Chondrocyte (in vitro differentiated cells): ENCODE results near the gene SKAP1. TPM values are rescaled to one million over a fixed set of nuclear protein-coding genes. Genes with fewer than 3 reads are reported as not detected.
"Not testable (repeated sequence)": the region's sequence is repeated elsewhere in the genome, so short reads cannot be mapped to it uniquely, and the experiment has no call there.

Experiments used
- DNase-seq: peaks from one replicate; pipeline ENCODE4 v3.0.0; 2021; ENCODE audit warnings: mixed read lengths, low spot score
- H3K27ac Mint-ChIP-seq: one replicate; pipeline ENCODE4 v1.8.0; 2021; ENCODE audit warnings: mild to moderate bottlenecking, moderate library complexity, mixed read lengths; ENCODE audit not compliant: unreplicated experiment
- H3K27me3 Mint-ChIP-seq: 2 replicates; pipeline ENCODE4 v1.8.0; 2021; ENCODE audit warnings: low read depth, mixed read lengths
- H3K36me3 Mint-ChIP-seq: 2 replicates; pipeline ENCODE4 v1.8.0; 2021; ENCODE audit warnings: low read depth, mixed read lengths
- H3K4me1 Mint-ChIP-seq: 2 replicates; pipeline ENCODE4 v1.8.0; 2021; ENCODE audit warnings: low read depth, mild to moderate bottlenecking, mixed read lengths
- H3K4me3 Mint-ChIP-seq: one replicate; pipeline ENCODE4 v1.8.0; 2021; ENCODE audit warnings: mild to moderate bottlenecking, moderate library complexity, mixed read lengths; ENCODE audit not compliant: unreplicated experiment
- H3K9me3 Mint-ChIP-seq: 2 replicates; pipeline ENCODE4 v1.8.0; 2021; ENCODE audit warnings: low read depth, mixed read lengths
- CTCF ChIP-seq: fragments of 200-600 bp; sonication (generic); IDR thresholded peaks from 2 replicates; pipeline ENCODE4 v1.5.0; 2021; ENCODE audit warnings: antibody characterized with exemption, mild to moderate bottlenecking, moderate library complexity
- total RNA-seq: library from RNA; stranded (reverse); gene quantifications from 3 replicates; pipeline ENCODE4 v1.2.1, GENCODE V29; 2021

SKAP1 gene
- total RNA-seq, 1 donor from 2014 or later, result not detected

- H3K4me3 Mint-ChIP-seq, result no peak overlapping the region
- no peaks in the 10 kb centered on the region for H3K4me1 Mint-ChIP-seq
- peaks cover 42% of the 10 kb centered on the region for H3K27me3 Mint-ChIP-seq
Observed at GRCh38 chr17:48451489-48451888, 21.5 kb upstream of the SKAP1 start.

GRCh38 chr17:48449335-48449734 lies 19.3 kb upstream of the SKAP1 start:
- not testable (repeated sequence) for DNase-seq, H3K27ac Mint-ChIP-seq, H3K4me1 Mint-ChIP-seq, H3K36me3 Mint-ChIP-seq, H3K9me3 Mint-ChIP-seq, H3K4me3 Mint-ChIP-seq
- peaks cover 40% of the 10 kb centered on the region for H3K27me3 Mint-ChIP-seq

More at GRCh38 chr17:48451489-48451888, 21.5 kb upstream of the SKAP1 start:
- no peaks in the 10 kb centered on the region for H3K36me3 Mint-ChIP-seq
- peaks cover 9% of the 10 kb centered on the region for H3K9me3 Mint-ChIP-seq
- H3K27ac Mint-ChIP-seq, result no peak overlapping the region
- TF ChIP-seq CTCF, result no peak
- no peak for DNase-seq

GRCh38 chr17:48445248-48445620 lies 15.2 kb upstream of the SKAP1 start:
- H3K36me3 Mint-ChIP-seq, result no peaks in the 10 kb centered on the region
- TF ChIP-seq CTCF, result no peak
- no peak overlapping the region for H3K4me3 Mint-ChIP-seq
- DNase-seq, result no peak
- H3K9me3 Mint-ChIP-seq, result no peaks in the 10 kb centered on the region
- H3K27ac Mint-ChIP-seq, result no peak overlapping the region
- peaks cover 31% of the 10 kb centered on the region for H3K27me3 Mint-ChIP-seq
- H3K4me1 Mint-ChIP-seq, result no peaks in the 10 kb centered on the region

DNA sequence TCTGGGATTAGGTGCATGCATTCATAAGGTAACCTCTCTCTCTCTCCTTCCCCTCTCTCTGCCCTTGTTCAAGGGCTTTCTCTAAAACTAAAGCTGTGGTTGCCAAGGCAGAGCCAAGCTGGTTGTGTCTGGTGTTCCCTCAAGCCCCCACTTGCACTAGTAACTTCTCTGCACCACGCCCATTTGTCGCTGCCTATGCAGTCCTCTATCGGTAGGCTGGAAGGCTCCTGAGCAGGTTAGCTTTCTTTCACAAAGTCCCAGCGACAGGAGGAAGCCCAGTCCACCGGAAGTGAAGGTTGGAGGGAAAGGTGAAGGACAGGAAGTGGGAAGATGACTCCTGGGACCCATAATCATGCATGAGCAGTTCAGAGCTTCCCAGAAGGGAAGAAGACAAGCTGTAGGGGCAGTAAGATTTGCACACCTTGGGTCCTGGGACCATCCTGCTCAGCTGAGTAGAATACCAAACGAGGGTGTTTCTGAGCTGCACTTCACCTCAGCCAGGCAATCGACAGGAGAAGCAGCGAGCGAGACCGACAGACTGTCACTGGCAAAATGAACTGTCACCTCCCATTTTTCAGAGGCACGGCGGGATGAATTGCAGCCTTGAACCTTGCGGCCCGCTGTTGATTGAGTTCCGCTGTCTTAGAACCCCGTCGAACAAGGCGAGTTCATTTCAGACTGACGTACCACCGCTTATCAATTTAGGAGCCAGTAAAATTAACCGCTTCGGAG lies 14.7 kb upstream of the SKAP1 start:
- no peak overlapping the region for H3K27ac Mint-ChIP-seq
- H3K4me3 Mint-ChIP-seq, result no peak overlapping the region
- no peaks in the 10 kb centered on the region for H3K4me1 Mint-ChIP-seq
- H3K27me3 Mint-ChIP-seq, result peaks cover 31% of the 10 kb centered on the region
- no peaks in the 10 kb centered on the region for H3K9me3 Mint-ChIP-seq
- H3K36me3 Mint-ChIP-seq, result no peaks in the 10 kb centered on the region
- DNase-seq, result no peak
- TF ChIP-seq CTCF, result no peak

DNA sequence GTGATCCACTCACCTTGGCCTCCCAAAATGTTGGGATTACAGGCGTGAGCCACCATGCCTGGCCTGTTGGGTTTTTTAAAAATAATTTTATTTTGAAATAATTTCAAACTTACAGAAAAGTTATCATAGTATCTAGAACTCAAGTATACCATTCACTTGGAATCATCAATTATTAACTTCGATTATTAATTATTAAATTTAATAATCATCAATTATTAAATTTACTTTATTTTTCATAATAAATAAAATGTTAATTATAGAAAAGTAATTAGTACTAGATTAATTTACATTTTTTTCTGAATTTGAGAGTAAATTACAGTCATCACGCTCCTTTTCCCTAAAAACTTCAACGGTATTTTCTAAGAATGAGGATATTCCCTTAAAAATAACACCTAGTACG lies 13.7 kb upstream of the SKAP1 start:
- H3K36me3 Mint-ChIP-seq, result no peaks in the 10 kb centered on the region
- no peaks in the 10 kb centered on the region for H3K9me3 Mint-ChIP-seq
- H3K27me3 Mint-ChIP-seq, result peaks cover 35% of the 10 kb centered on the region
- no peaks in the 10 kb centered on the region for H3K4me1 Mint-ChIP-seq
- no peak for TF ChIP-seq CTCF
- H3K4me3 Mint-ChIP-seq, result no peak overlapping the region
- no peak for DNase-seq
- no peak overlapping the region for H3K27ac Mint-ChIP-seq

DNA sequence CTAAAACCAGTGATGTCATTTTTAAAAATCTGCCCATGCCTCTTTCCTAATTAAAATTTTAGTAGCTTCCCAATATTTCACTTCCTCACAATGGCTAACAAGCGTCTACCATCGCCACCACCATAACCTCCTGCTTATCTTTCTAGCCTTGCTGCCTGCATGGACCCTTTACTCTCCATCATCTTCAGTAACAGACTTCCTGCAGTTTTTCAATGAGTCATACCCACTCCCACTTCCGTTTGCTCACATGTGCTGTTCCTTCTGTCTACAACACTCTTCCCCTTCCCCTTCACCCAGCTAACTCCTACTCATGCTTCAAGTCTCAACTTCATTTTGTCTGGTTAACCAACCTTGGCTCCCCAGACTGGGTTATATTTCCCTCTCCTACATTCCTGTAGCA lies 12.8 kb upstream of the SKAP1 start:
- H3K36me3 Mint-ChIP-seq, result no peaks in the 10 kb centered on the region
- no peak overlapping the region for H3K27ac Mint-ChIP-seq
- no peak for DNase-seq
- peaks cover 43% of the 10 kb centered on the region for H3K27me3 Mint-ChIP-seq
- no peaks in the 10 kb centered on the region for H3K4me1 Mint-ChIP-seq
- TF ChIP-seq CTCF, result no peak
- H3K9me3 Mint-ChIP-seq, result no peaks in the 10 kb centered on the region
- H3K4me3 Mint-ChIP-seq, result no peak overlapping the region
